Astrocyte (in vitro differentiated cells and primary cell): ENCODE data around the gene FGL2.

Source experiments
- CTCF ChIP-seq: IDR thresholded peaks from 2 replicates; pipeline ENCODE4 v1.5.1; 2011; ENCODE audit warnings: low read depth, mild to moderate bottlenecking, inconsistent platforms, low read length, moderate library complexity; ENCODE audit not compliant: insufficient read depth
- EZH2 ChIP-seq: IDR thresholded peaks from 2 replicates; pipeline ENCODE4 v1.6.1; 2012; ENCODE audit warnings: mild to moderate bottlenecking, low read length, inconsistent platforms; ENCODE audit not compliant: insufficient read depth

DNA sequence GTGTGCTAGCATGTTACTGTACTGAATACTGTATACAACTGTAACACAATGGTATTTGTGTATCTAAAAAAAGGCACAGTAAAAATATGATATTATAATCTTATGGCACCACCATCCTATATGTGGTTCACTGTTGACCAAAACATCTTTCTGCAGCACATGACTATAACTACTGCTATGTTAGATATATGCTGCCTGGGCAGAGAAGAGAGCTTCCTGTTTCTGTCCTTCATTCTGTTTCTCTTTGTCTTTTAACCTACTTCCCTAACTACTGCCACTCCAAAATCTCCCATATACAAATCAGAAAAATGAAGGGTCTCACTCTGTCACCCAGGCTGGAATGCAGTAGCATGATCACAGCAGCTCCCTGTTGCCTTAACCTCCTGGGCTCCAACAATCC, 8.8 kb upstream of the FGL2 start:
- TF ChIP-seq CTCF = no peak
- no peak for TF ChIP-seq EZH2
